Measurements from ENCODE around the gene CLDN7. TPM values are rescaled to one million over a fixed set of nuclear protein-coding genes. Genes with fewer than 3 reads are reported as not detected.

CLDN7 gene
- total RNA-seq, 2 experiments from 2014 or later: 0.32 TPM; not detected in 1

DNA sequence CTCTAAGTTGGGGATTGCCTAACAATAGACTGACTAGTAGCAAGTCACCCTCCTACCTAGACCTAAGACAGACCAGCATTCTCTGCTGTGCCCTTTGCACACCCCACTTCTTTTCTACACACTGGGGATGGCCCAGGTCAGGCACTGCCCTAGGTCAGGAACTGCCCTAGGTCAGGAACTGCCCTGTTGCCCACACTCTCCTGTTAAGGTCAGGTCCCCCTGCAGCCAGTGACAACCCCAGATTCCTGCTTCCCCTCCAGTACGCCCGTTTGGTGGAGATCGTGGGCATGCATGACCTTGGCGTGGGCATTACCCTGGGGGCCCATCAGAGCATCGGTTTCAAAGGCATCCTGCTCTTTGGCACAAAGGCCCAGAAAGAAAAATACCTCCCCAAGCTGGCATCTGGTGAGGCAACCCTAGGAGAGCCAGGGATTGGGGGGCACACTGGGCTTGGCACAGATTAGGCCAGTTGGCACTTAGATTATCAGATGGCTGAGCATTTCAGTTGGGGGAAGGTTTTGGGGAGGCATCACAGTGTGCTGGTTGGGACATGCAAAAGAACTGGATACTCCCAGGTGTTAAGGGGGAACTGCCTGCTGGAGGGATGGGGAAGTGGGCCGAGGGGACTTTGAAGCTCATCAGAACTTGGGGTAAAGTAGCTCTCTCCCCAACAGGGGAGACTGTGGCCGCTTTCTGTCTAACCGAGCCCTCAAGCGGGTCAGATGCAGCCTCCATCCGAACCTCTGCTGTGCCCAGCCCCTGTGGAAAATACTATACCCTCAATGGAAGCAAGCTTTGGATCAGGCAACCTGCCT is 40.8 kb downstream of the CLDN7 start:
- Histone ChIP-seq H3K9me2 (ENCODE audit: insufficient read depth, low read length) (no peaks in the 10 kb centered on the region), H3K4me3 (ENCODE audit: low read depth, low read length, poor library complexity, severe bottlenecking) (no peak overlapping the region), H3K9me3 (ENCODE audit: low read length) (no peaks in the 10 kb centered on the region), H3K79me2 (ENCODE audit: insufficient read depth, low read depth, low read length) (peaks cover 6% of the 10 kb centered on the region), H3K4me1 (ENCODE audit: insufficient read depth, low read length, poor library complexity, severe bottlenecking) (peaks cover 38% of the 10 kb centered on the region), H3K36me3 (ENCODE audit: insufficient read depth, low read length) (peaks cover 57% of the 10 kb centered on the region), H3K4me2 (ENCODE audit: low read length) (peak overlapping the region; percentile 91), H4K20me1 (ENCODE audit: insufficient read depth, low read length) (no peaks in the 10 kb centered on the region), H2AFZ (ENCODE audit: low read length) (no peak overlapping the region), H3K27ac (ENCODE audit: low read depth, low read length, poor library complexity, severe bottlenecking) (peak overlapping the region; percentile 52)
- ChIA-PET POLR2A (no interaction called here), CTCF (ENCODE audit: unreplicated experiment) (interaction anchor here (0.7 to 2.1 kb wide), 3 partner anchors 13 to 116 kb away, joined by 3 to 7 read pairs (median 6); partner anchors contain the start of gene DVL2)
- TF ChIP-seq, protein P1, sequence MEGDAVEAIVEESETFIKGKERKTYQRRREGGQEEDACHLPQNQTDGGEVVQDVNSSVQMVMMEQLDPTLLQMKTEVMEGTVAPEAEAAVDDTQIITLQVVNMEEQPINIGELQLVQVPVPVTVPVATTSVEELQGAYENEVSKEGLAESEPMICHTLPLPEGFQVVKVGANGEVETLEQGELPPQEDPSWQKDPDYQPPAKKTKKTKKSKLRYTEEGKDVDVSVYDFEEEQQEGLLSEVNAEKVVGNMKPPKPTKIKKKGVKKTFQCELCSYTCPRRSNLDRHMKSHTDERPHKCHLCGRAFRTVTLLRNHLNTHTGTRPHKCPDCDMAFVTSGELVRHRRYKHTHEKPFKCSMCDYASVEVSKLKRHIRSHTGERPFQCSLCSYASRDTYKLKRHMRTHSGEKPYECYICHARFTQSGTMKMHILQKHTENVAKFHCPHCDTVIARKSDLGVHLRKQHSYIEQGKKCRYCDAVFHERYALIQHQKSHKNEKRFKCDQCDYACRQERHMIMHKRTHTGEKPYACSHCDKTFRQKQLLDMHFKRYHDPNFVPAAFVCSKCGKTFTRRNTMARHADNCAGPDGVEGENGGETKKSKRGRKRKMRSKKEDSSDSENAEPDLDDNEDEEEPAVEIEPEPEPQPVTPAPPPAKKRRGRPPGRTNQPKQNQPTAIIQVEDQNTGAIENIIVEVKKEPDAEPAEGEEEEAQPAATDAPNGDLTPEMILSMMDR (conservative IDR thresholded peaks at IDR 0.05; ENCODE audit: low read length): no peak
- no peak for DNase-seq (ENCODE audit: low spot score)
- no TSS peak for BruUV-seq (replicated peaks)
- intact Hi-C loops (cut with micrococcal nuclease; ENCODE audit: unreplicated experiment): loop anchor here (1.0 to 2.0 kb wide), 2 partner anchors 13 to 75 kb away; partner anchors contain the start of gene DVL2

DNA sequence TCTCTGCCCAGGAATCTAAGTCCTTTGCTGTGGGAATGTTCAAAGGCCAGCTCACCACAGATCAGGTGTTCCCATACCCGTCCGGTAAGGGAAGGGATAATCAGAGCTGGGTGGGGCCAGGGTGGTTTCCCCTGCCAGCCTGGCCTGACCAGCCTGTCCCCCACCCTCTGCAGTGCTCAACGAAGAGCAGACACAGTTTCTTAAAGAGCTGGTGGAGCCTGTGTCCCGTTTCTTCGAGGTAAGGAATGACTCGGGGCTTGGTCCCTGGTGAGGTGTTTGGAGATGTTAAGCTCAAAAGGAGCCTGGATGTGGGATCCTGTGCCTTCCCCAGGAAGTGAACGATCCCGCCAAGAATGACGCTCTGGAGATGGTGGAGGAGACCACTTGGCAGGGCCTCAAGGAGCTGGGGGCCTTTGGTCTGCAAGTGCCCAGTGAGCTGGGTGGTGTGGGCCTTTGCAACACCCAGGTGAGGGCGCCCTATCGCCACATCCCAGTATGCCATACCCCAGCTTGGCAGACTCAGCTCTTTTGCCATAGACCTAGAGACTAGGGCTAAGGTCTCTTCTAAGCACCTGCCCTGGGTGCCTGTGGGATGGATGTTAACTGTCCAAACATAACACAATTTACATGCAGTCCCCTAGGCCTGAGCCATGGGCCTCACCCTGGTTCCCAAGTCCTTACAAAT is 41.5 kb downstream of the CLDN7 start:
- Histone ChIP-seq H3K9me3 (ENCODE audit: low read length) (no peaks in the 10 kb centered on the region), H3K79me2 (ENCODE audit: insufficient read depth, low read depth, low read length) (peaks cover 13% of the 10 kb centered on the region), H3K4me3 (ENCODE audit: low read depth, low read length, poor library complexity, severe bottlenecking) (peak overlapping the region; percentile 78), H3K4me2 (ENCODE audit: low read length) (peak overlapping the region; percentile 91), H3K9me2 (ENCODE audit: insufficient read depth, low read length) (no peaks in the 10 kb centered on the region), H3K36me3 (ENCODE audit: insufficient read depth, low read length) (peaks cover 50% of the 10 kb centered on the region), H2AFZ (ENCODE audit: low read length) (no peak overlapping the region), H3K4me1 (ENCODE audit: insufficient read depth, low read length, poor library complexity, severe bottlenecking) (peaks cover 45% of the 10 kb centered on the region), H3K27ac (ENCODE audit: low read depth, low read length, poor library complexity, severe bottlenecking) (peak overlapping the region; percentile 52), H4K20me1 (ENCODE audit: insufficient read depth, low read length) (no peaks in the 10 kb centered on the region)
- peak; percentile 74 for DNase-seq (ENCODE audit: low spot score)
- ChIA-PET CTCF (ENCODE audit: unreplicated experiment) (interaction anchor here (0.7 to 2.1 kb wide), 3 partner anchors 13 to 117 kb away, joined by 3 to 7 read pairs (median 6); partner anchors contain the start of gene DVL2), POLR2A (interaction anchor here (0.5 to 0.6 kb wide), 2 partner anchors 22 to 99 kb away, joined by 4 read pairs; partner anchors contain the start of gene GABARAP)
- intact Hi-C loops (cut with micrococcal nuclease; ENCODE audit: unreplicated experiment): loop anchor here (1.0 to 2.0 kb wide), 2 partner anchors 14 to 76 kb away; partner anchors contain the start of gene DVL2
- BruUV-seq (replicated peaks): no TSS peak
- TF ChIP-seq, protein P1 (conservative IDR thresholded peaks at IDR 0.05; ENCODE audit: low read length): peak; percentile 85
- no peak for TF ChIP-seq EZH2phosphoT487 (IDR thresholded peaks at IDR 0.05; ENCODE audit: borderline replicate concordance, low read depth, low read length)
